Peyer's patch (tissue), 4 donors: Measurements from ENCODE around the gene ALS2CL.

Experiments used
- CTCF ChIP-seq, 6 experiments: fragments of 450-650 bp in 4 of 6; fragments of 200-600 bp in 2 of 6; sonication (generic) in 1 of 6; IDR thresholded peaks; one replicate each; pipeline ENCODE4 v1.5.1; 2017 to 2019; ENCODE audit warnings: antibody characterized with exemption in 6 of 6, mild to moderate bottlenecking in 3 of 6, moderate library complexity in 1 of 6
- POLR2A ChIP-seq, 2 donors: fragments of 450-650 bp; IDR thresholded peaks; one replicate each; pipeline ENCODE4 v1.5.1; 2017; ENCODE audit warnings: antibody characterized with exemption in 2 of 2, mild to moderate bottlenecking in 2 of 2, moderate library complexity in 2 of 2

GRCh38 chr3:46710671-46711295 lies 17.3 kb upstream of the ALS2CL start:
- TF ChIP-seq CTCF (IDR thresholded peaks at IDR 0.05) = no peak
- no peak for TF ChIP-seq POLR2A (IDR thresholded peaks at IDR 0.05)
